Endothelial cell of umbilical vein (primary cell): ENCODE measurements around the gene MAP1B. TPM values are rescaled to one million over a fixed set of nuclear protein-coding genes. Genes with fewer than 3 reads are reported as not detected.

Experiments
- BruUV-seq: library from RNA; stranded (reverse); fragments of 400-500 nt; replicated peaks from 2 replicates; lab custom pipeline; 2021; lab: Mats Ljungman, UMichigan
- CTCF ChIA-PET: fragments of 300-600, 350-600 bp; sonication (Branson Sonifier 250); formaldehyde crosslinking; loops from one replicate; lab custom pipeline; 2021; ENCODE audit warnings: antibody characterized with exemption, inconsistent platforms; lab: Charles Lee
- POLR2A ChIA-PET: fragments of 300-600, 350-600 bp; sonication (Branson Sonifier 250); formaldehyde crosslinking; loops from one replicate; lab custom pipeline; 2021; ENCODE audit warnings: antibody characterized with exemption, inconsistent platforms; lab: Charles Lee
- DNase-seq: peaks from one replicate; pipeline ENCODE4 v3.0.0-alpha.2; 2011; ENCODE audit warnings: low read depth, low spot score
- FAIRE-seq: peaks from 2 replicates; lab custom pipeline; 2011; peaks lifted over from hg19 to GRCh38; lab: Jason Lieb, UNC
- H2AFZ ChIP-seq: 2 replicates; pipeline ENCODE4 v1.6.0; 2012; ENCODE audit warnings: low read depth, low read length, control low read depth, inconsistent platforms
- H3K27ac ChIP-seq: 2 replicates; pipeline ENCODE4 v1.5.1; 2011; ENCODE audit warnings: low read depth, mild to moderate bottlenecking, control low read depth, low read length, moderate library complexity; ENCODE audit not compliant: insufficient read depth
- H3K27me3 ChIP-seq, 2 experiments: 2 replicates each; pipeline versions ENCODE4 v1.6.0 to v1.6.1; 2011; ENCODE audit warnings: low read length in 2 of 2, mixed read lengths in 1 of 2; ENCODE audit not compliant: control insufficient read depth in 2 of 2, insufficient read depth in 2 of 2
- H3K36me3 ChIP-seq, 2 experiments: 2 replicates in 1 of 2; 3 replicates in 1 of 2; pipeline ENCODE4 v1.5.1; 2011; ENCODE audit warnings: low read length in 2 of 2, mild to moderate bottlenecking in 1 of 2, moderate library complexity in 1 of 2; ENCODE audit not compliant: control insufficient read depth in 2 of 2, insufficient read depth in 2 of 2; ENCODE audit errors: extremely low read depth in 1 of 2
- H3K4me1 ChIP-seq: 3 replicates; pipeline ENCODE4 v1.5.1; 2011; ENCODE audit warnings: mild to moderate bottlenecking, low read length; ENCODE audit not compliant: control insufficient read depth, insufficient read depth; ENCODE audit errors: extremely low read depth
- H3K4me2 ChIP-seq: 2 replicates; pipeline ENCODE4 v1.6.1; 2011; ENCODE audit warnings: low read length, control low read depth, mixed read lengths; ENCODE audit not compliant: insufficient read depth
- H3K4me3 ChIP-seq, 3 experiments: fragments of 200-600 bp in 1 of 3; sonication (generic), shearing (Covaris generic) in 1 of 3; replicated peaks in 1 of 3; 2 replicates each; pipeline ENCODE4 v1.5.1; 2011 to 2016; ENCODE audit warnings: control low read depth in 3 of 3, low read length in 3 of 3, mild to moderate bottlenecking in 2 of 3, inconsistent platforms in 1 of 3, low read depth in 1 of 3, moderate library complexity in 1 of 3; ENCODE audit not compliant: insufficient read depth in 1 of 3
- H3K79me2 ChIP-seq: 2 replicates; pipeline ENCODE4 v1.6.0; 2012; ENCODE audit warnings: low read length, inconsistent platforms; ENCODE audit not compliant: control insufficient read depth, insufficient read depth
- H3K9ac ChIP-seq: replicated peaks from 2 replicates; pipeline ENCODE3; 2011; ENCODE audit warnings: low read length, control low read depth; ENCODE audit not compliant: insufficient read depth; ENCODE audit errors: extremely low read depth
- H3K9me1 ChIP-seq: replicated peaks from 3 replicates; pipeline ENCODE4 v1.6.0; 2011; ENCODE audit warnings: mild to moderate bottlenecking, low read length; ENCODE audit not compliant: control insufficient read depth, insufficient read depth; ENCODE audit errors: extremely low read depth
- H3K9me3 ChIP-seq: replicated peaks from 2 replicates; pipeline ENCODE4 v1.5.1; 2012; ENCODE audit warnings: low read length, inconsistent platforms; ENCODE audit not compliant: control insufficient read depth, insufficient read depth
- H4K20me1 ChIP-seq: replicated peaks from 2 replicates; pipeline ENCODE3; 2011; ENCODE audit warnings: mild to moderate bottlenecking, low read length; ENCODE audit not compliant: control insufficient read depth, insufficient read depth; ENCODE audit errors: extremely low read depth
- CTCF ChIP-seq, 2 donors: IDR thresholded peaks; 1 replicate in 1 of 2; 2 replicates in 1 of 2; pipeline ENCODE4 v1.5.1; 2011; ENCODE audit warnings: low read length in 2 of 2, mild to moderate bottlenecking in 2 of 2, moderate library complexity in 2 of 2, control low read depth in 1 of 2, inconsistent platforms in 1 of 2, low read depth in 1 of 2; ENCODE audit not compliant: insufficient read depth in 1 of 2; ENCODE audit errors: extremely low read depth in 1 of 2
- EZH2 ChIP-seq: IDR thresholded peaks from 2 replicates; pipeline ENCODE4 v1.6.1; 2012; ENCODE audit warnings: borderline replicate concordance, low read depth, mild to moderate bottlenecking, moderate library complexity, low read length, inconsistent platforms; ENCODE audit not compliant: severe bottlenecking
- FOS ChIP-seq: IDR thresholded peaks from 2 replicates; pipeline ENCODE4 v1.6.1; 2011; ENCODE audit warnings: mild to moderate bottlenecking, low read length, moderate library complexity, borderline replicate concordance; ENCODE audit not compliant: insufficient read depth
- GATA2 ChIP-seq: IDR thresholded peaks from 2 replicates; pipeline ENCODE4 v1.7.0; 2011; ENCODE audit warnings: low read depth, mild to moderate bottlenecking, moderate library complexity, mixed read lengths, low read length; ENCODE audit not compliant: insufficient read length, insufficient read depth
- JUN ChIP-seq: IDR thresholded peaks from 2 replicates; pipeline ENCODE4 v1.6.1; 2011; ENCODE audit warnings: borderline replicate concordance, low read depth; ENCODE audit not compliant: insufficient read length, insufficient read depth
- MAX ChIP-seq: IDR thresholded peaks from 2 replicates; pipeline ENCODE4 v1.6.1; 2011; ENCODE audit not compliant: insufficient read depth, insufficient read length
- MYC ChIP-seq: IDR thresholded peaks from one replicate; pipeline ENCODE4 v1.6.1; 2011; ENCODE audit warnings: mild to moderate bottlenecking, low read depth, low read length
- POLR2A ChIP-seq: IDR thresholded peaks from 2 replicates; pipeline ENCODE4 v1.6.1; 2012; ENCODE audit warnings: low read depth, mild to moderate bottlenecking, control low read depth, low read length
- POLR2AphosphoS5 ChIP-seq: IDR thresholded peaks from 2 replicates; pipeline ENCODE4 v1.6.1; 2012; ENCODE audit warnings: low read depth, mild to moderate bottlenecking, control low read depth, low read length, moderate library complexity; ENCODE audit not compliant: insufficient read depth
- dilution Hi-C: fragments of 300-500 bp; cut with MboI; formaldehyde crosslinking; loops from one replicate; pipeline ENCODE4 v1.15.0; 2019; ENCODE audit warnings: low sequenced_read_pairs; ENCODE audit not compliant: extremely low pct_ligation_motif_present
- intact Hi-C: fragments of 100-400 bp; cut with micrococcal nuclease; formaldehyde crosslinking; loops from one replicate; pipeline ENCODE4 v1.10.0; 2022
- polyA plus RNA-seq, 4 experiments: library from polyadenylated mRNA; depleted of rRNA in 3 of 4; stranded (reverse) in 3 of 4; unstranded in 1 of 4; fragments of >200 nt; gene quantifications; 2 replicates each; pipeline versions ENCODE4 v1.2.1 to v1.2.3, GENCODE V29; 2011 to 2012; ENCODE audit warnings: missing spikeins in 1 of 4
- total RNA-seq: library from RNA; stranded (reverse); gene quantifications from 2 replicates; pipeline ENCODE4 v1.2.3, GENCODE V29; 2021

Gene MAP1B
- total and polyA plus RNA-seq, 2 donors (not counting 3 experiments of a cell fraction or from before 2014, with no cell fraction given), result 55.9 to 263 TPM

GRCh38 chr5:72223371-72223770, 116.1 kb downstream of the MAP1B start:
- H3K4me3 ChIP-seq, result no peak overlapping the region
- no peaks in the 10 kb centered on the region for H3K9me3 ChIP-seq
- CTCF ChIA-PET, result interaction anchor here (0.8 to 1.5 kb wide), 5 partner anchors 22 to 441 kb away, joined by 3 to 5 read pairs (median 3); no protein-coding TSS in a partner anchor
- BruUV-seq, result no TSS peak
- intact Hi-C loops (no loop called here), dilution Hi-C loops (no loop called here)
- H3K79me2 ChIP-seq, result no peaks in the 10 kb centered on the region
- H3K4me1 ChIP-seq, result no peaks in the 10 kb centered on the region
- H2AFZ ChIP-seq, result no peak overlapping the region
- H3K4me2 ChIP-seq, result no peak overlapping the region
- POLR2A ChIA-PET, result no interaction called here
- no peak overlapping the region for H3K27ac ChIP-seq
- H3K9me1 ChIP-seq, result no peaks in the 10 kb centered on the region
- H3K27me3 ChIP-seq, result no peaks in the 10 kb centered on the region
- H3K36me3 ChIP-seq, result peaks cover 11 to 35% of the 10 kb centered on the region in 2 experiments
- FAIRE-seq, result no peak
- H4K20me1 ChIP-seq, result no peaks in the 10 kb centered on the region
- no peak for DNase-seq
- H3K9ac ChIP-seq, result no peak overlapping the region
- no peak for TF ChIP-seq MYC
- no peak for TF ChIP-seq EZH2
- TF ChIP-seq MAX, result no peak
- TF ChIP-seq GATA2, result no peak
- no peak for TF ChIP-seq POLR2A
- no peak for TF ChIP-seq CTCF (IDR thresholded peaks at IDR 0.05; ENCODE audit: extremely low read depth in 1 of 2, insufficient read depth in 1 of 2, low read depth in 1 of 2, low read length in 2 of 2)
- TF ChIP-seq JUN, result no peak
- no peak for TF ChIP-seq FOS
- no peak for TF ChIP-seq POLR2AphosphoS5
